Measurements from ENCODE around the gene PROM1.

Gene PROM1

GRCh38 chr4:16000708-16001483, 82.9 kb downstream of the PROM1 start:
- TF ChIP-seq CTCF (IDR thresholded peaks at IDR 0.05; ENCODE audit: low read length, missing control alignments) = no peak
- H3K4me3 ChIP-seq (replicated peaks; ENCODE audit: low read depth, low read length) = no peak overlapping the region
- DNase-seq (ENCODE audit: low read depth) = no peak

- DNase-seq (ENCODE audit: low read depth) = no peak
- TF ChIP-seq CTCF (IDR thresholded peaks at IDR 0.05; ENCODE audit: low read length, missing control alignments) = no peak
- no peak overlapping the region for H3K4me3 ChIP-seq (replicated peaks; ENCODE audit: low read depth, low read length)
Observed at GRCh38 chr4:15996773-15997172, 87.0 kb downstream of the PROM1 start.

GRCh38 chr4:15995826-15996225, 88.0 kb downstream of the PROM1 start:
- no peak overlapping the region for H3K4me3 ChIP-seq (replicated peaks; ENCODE audit: low read depth, low read length)
- no peak for DNase-seq (ENCODE audit: low read depth)
- no peak for TF ChIP-seq CTCF (IDR thresholded peaks at IDR 0.05; ENCODE audit: low read length, missing control alignments)

GRCh38 chr4:15992167-15992485, 91.7 kb downstream of the PROM1 start:
- no peak overlapping the region for H3K4me3 ChIP-seq (replicated peaks; ENCODE audit: low read depth, low read length)
- no peak for DNase-seq (ENCODE audit: low read depth)
- no peak for TF ChIP-seq CTCF (IDR thresholded peaks at IDR 0.05; ENCODE audit: low read length, missing control alignments)

GRCh38 chr4:15990570-15991285, 93.1 kb downstream of the PROM1 start:
- no peak overlapping the region for H3K4me3 ChIP-seq (replicated peaks; ENCODE audit: low read depth, low read length)
- no peak for DNase-seq (ENCODE audit: low read depth)
- TF ChIP-seq CTCF (IDR thresholded peaks at IDR 0.05; ENCODE audit: low read length, missing control alignments) = no peak

GRCh38 chr4:15989424-15989823, 94.4 kb downstream of the PROM1 start:
- no peak overlapping the region for H3K4me3 ChIP-seq (replicated peaks; ENCODE audit: low read depth, low read length)
- DNase-seq (ENCODE audit: low read depth) = no peak
- no peak for TF ChIP-seq CTCF (IDR thresholded peaks at IDR 0.05; ENCODE audit: low read length, missing control alignments)
